ENCODE results near the gene ZNF226.
"Not testable (repeated sequence)": the region's sequence is repeated elsewhere in the genome, so short reads cannot be mapped to it uniquely, and the experiment has no call there.

ZNF226 gene

GRCh38 chr19:44164673-44165512, at the start of gene ZNF226:
ZNF226 (plus strand) TSS chr19:44165100; CDS start chr19:44170081, 4,981 bp downstream.
- peak; percentile 69 to 77 for DNase-seq (ENCODE audit: low read depth in 2 of 2)

- DNase-seq (ENCODE audit: low read depth in 2 of 2) = not testable (repeated sequence)
Observed at GRCh38 chr19:44121162-44121561, 43.7 kb upstream of the ZNF226 start.

- no peak for DNase-seq (ENCODE audit: low read depth in 2 of 2)
Observed at GRCh38 chr19:44131955-44132354, 32.9 kb upstream of the ZNF226 start.

GRCh38 chr19:44141191-44142058, 23.5 kb upstream of the ZNF226 start, which contains the start of gene ZNF234:
ZNF234 (plus strand) TSS chr19:44141554; CDS start chr19:44144633, 3,079 bp downstream.
- DNase-seq (ENCODE audit: low read depth in 2 of 2) = peak; percentile 44 to 50

- DNase-seq (ENCODE audit: low read depth in 2 of 2) = no peak
Observed at GRCh38 chr19:44142059-44142433, 22.9 kb upstream of the ZNF226 start.

- DNase-seq (ENCODE audit: low read depth in 2 of 2) = no peak
Observed at GRCh38 chr19:44149776-44150175, 15.1 kb upstream of the ZNF226 start.

GRCh38 chr19:44151491-44151890, 13.4 kb upstream of the ZNF226 start:
- no peak for DNase-seq (ENCODE audit: low read depth in 2 of 2)

GRCh38 chr19:44156475-44156874, 8.4 kb upstream of the ZNF226 start:
- DNase-seq (ENCODE audit: low read depth in 2 of 2) = no peak

- no peak for DNase-seq (ENCODE audit: low read depth in 2 of 2)
Observed at GRCh38 chr19:44163789-44164188, 1.1 kb upstream of the ZNF226 start.

GRCh38 chr19:44164327-44164672, 600 bp upstream of the ZNF226 start:
- no peak for DNase-seq (ENCODE audit: low read depth in 2 of 2)

- DNase-seq (ENCODE audit: low read depth in 2 of 2) = not testable (repeated sequence)
Observed at GRCh38 chr19:44170660-44171059, 5.8 kb downstream of the ZNF226 start.

GRCh38 chr19:44176590-44176989, 11.7 kb downstream of the ZNF226 start:
- DNase-seq (ENCODE audit: low read depth in 2 of 2) = no peak

- DNase-seq (ENCODE audit: low read depth in 2 of 2) = no peak
Observed at GRCh38 chr19:44180968-44181367, 16.1 kb downstream of the ZNF226 start.

GRCh38 chr19:44182145-44182544, 17.2 kb downstream of the ZNF226 start:
- DNase-seq (ENCODE audit: low read depth in 2 of 2) = no peak

- no peak for DNase-seq (ENCODE audit: low read depth in 2 of 2)
Observed at GRCh38 chr19:44190020-44190419, 25.1 kb downstream of the ZNF226 start.

- no peak for DNase-seq (ENCODE audit: low read depth in 2 of 2)
Observed at GRCh38 chr19:44192127-44192526, 27.2 kb downstream of the ZNF226 start.

- DNase-seq (ENCODE audit: low read depth in 2 of 2) = no peak
Observed at GRCh38 chr19:44196772-44197171, 31.9 kb downstream of the ZNF226 start.

GRCh38 chr19:44202470-44202869, 37.6 kb downstream of the ZNF226 start:
- DNase-seq (ENCODE audit: low read depth in 2 of 2) = no peak

- no peak for DNase-seq (ENCODE audit: low read depth in 2 of 2)
Observed at GRCh38 chr19:44202974-44203373, 38.1 kb downstream of the ZNF226 start.

GRCh38 chr19:44203877-44204276, 39.0 kb downstream of the ZNF226 start:
- DNase-seq (ENCODE audit: low read depth in 2 of 2) = not testable (repeated sequence)

GRCh38 chr19:44204772-44205171, 39.9 kb downstream of the ZNF226 start:
- DNase-seq (ENCODE audit: low read depth in 2 of 2) = no peak

GRCh38 chr19:44207126-44207803, 42.4 kb downstream of the ZNF226 start:
- peak; percentile 66 to 71 for DNase-seq (ENCODE audit: low read depth in 2 of 2)

Measured in stimulated activated CD8-positive, alpha-beta memory T cell treated with anti-CD3 and anti-CD28 coated beads, Interleukin-15, amount 100 ng/mL, for 48 hours (primary cell).